HG02798 (cell line): ENCODE data around the gene DNAJB9.

Source experiments
- ATAC-seq: cut with Tn5 transposase; IDR thresholded peaks from one replicate; pipeline ENCODE4 v1.9.1; 2021; ENCODE audit warnings: mild to moderate bottlenecking; ENCODE audit not compliant: unreplicated experiment, poor library complexity

DNAJB9 gene

GRCh38 chr7:108603656-108604306 is 34.1 kb downstream of the DNAJB9 start:
- no peak for ATAC-seq

- ATAC-seq = no peak
Measured at GRCh38 chr7:108604307-108605077, 34.8 kb downstream of the DNAJB9 start.

- ATAC-seq = no peak
Measured at GRCh38 chr7:108605559-108606201, 36.0 kb downstream of the DNAJB9 start.

DNA sequence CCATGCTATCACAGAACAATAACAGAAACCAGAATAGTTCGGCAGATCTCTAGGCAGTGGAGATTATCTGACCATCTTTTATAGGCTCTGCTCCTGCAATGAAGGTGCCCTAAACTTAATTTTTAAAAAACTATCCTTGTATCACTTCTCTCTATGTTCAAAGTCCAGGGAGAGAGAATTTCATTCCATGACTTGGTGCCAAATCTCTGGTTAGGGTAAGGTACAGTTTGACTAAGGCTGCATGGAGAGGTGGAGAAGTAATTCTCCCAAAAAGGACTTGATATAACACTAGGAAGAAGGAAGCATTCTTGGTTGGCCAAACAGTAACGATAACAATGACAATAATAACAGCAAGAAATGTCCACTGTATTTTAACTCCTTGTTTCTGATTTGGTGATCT is 40.0 kb downstream of the DNAJB9 start:
- no peak for ATAC-seq

GRCh38 chr7:108611268-108611667 is 41.6 kb downstream of the DNAJB9 start:
- no peak for ATAC-seq

GRCh38 chr7:108613147-108613948 is 43.7 kb downstream of the DNAJB9 start:
- peak; percentile 77 for ATAC-seq

DNA sequence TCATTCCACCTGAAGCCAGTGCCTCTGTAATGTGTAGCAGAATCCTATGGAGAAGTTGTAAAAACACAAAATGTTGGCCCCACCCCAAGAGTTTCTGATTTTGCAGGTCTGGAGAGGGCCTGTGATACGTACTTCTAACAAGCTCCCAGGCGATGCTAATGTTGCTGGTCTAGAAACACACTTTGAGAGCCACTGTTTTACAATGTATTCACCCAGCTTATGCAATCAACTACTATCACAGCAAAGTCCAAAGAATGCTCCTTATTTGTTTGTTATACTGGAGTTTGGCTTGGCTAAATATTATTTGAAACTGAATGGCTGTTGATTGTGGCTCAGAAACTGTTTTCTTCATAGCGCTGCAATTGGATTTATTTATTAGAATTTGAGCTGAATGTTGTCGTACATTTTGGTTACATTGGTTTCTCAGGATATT is 44.3 kb downstream of the DNAJB9 start:
- ATAC-seq = no peak

DNA sequence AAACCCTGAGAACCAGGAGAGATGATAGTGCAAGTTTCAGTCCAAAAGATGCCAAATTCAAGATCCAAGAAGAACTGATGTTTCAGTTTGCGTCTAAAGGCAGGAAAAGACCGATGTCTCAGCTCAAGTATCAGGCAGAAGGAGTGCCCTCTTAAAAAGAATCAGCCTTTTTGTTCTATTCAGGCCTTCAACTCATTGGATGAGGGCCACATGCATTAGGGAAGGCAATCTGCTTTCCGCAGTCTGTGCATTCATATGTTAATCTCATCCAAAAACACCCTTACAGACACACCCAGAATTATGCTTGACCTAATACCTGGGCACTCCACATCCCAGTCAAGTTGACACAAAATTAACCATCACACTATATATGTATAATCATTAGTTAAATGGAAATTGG is 45.2 kb downstream of the DNAJB9 start:
- ATAC-seq = no peak

DNA sequence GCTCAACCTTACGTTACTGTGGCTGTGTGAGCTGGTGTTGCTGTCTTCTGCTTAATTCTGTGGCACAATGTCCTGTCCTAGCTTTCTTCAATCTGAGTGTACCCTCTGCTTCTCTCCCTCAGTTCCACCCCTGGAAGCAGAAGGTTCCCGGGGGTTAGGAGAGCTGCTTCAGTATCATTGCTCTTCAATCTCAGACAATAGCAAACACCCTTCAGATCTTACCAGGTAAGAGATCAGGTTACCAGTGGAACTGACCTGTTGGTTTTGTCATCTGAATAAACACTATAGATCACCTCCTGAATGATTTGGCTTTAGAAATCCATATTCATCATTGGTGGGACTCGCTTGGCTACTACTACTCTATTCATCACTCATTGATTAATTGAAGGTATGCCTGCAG is 48.4 kb downstream of the DNAJB9 start:
- no peak for ATAC-seq

- ATAC-seq = peak; percentile 74
Measured at GRCh38 chr7:108623220-108623619, 53.5 kb downstream of the DNAJB9 start.
